ENCODE data around the gene HHAT.

The HHAT gene

GRCh38 chr1:210695026-210695425 lies 366.3 kb downstream of the HHAT start:
- no peak overlapping the region for H3K4me3 ChIP-seq (ENCODE audit: low read depth, low read length)
- H3K27me3 ChIP-seq (ENCODE audit: insufficient read depth, low read length), result 0 out of 2 replicates have a peak, but pooled peaks cover 5% of the 10 kb centered on the region
- no peaks in the 10 kb centered on the region for H3K4me1 ChIP-seq (ENCODE audit: control insufficient read depth, insufficient read depth, low read length, unreplicated experiment)
- H3K27ac ChIP-seq (ENCODE audit: low read depth, low read length), result no peak overlapping the region
- H3K36me3 ChIP-seq (ENCODE audit: insufficient read depth, low read length), result no peaks in the 10 kb centered on the region
- H2AFZ ChIP-seq (ENCODE audit: low read length, unreplicated experiment), result no peak overlapping the region
- H3K79me2 ChIP-seq (ENCODE audit: control insufficient read depth, insufficient read depth, low read length, unreplicated experiment), result no peaks in the 10 kb centered on the region

- H3K36me3 ChIP-seq (ENCODE audit: insufficient read depth, low read length), result no peaks in the 10 kb centered on the region
- 0 out of 2 replicates have a peak, but pooled peaks cover 5% of the 10 kb centered on the region for H3K27me3 ChIP-seq (ENCODE audit: insufficient read depth, low read length)
- H3K4me1 ChIP-seq (ENCODE audit: control insufficient read depth, insufficient read depth, low read length, unreplicated experiment), result no peaks in the 10 kb centered on the region
- no peak overlapping the region for H3K27ac ChIP-seq (ENCODE audit: low read depth, low read length)
- no peaks in the 10 kb centered on the region for H3K79me2 ChIP-seq (ENCODE audit: control insufficient read depth, insufficient read depth, low read length, unreplicated experiment)
- H2AFZ ChIP-seq (ENCODE audit: low read length, unreplicated experiment), result no peak overlapping the region
- H3K4me3 ChIP-seq (ENCODE audit: low read depth, low read length), result no peak overlapping the region
Observed at GRCh38 chr1:210696709-210697108, 368.0 kb downstream of the HHAT start.

GRCh38 chr1:210697185-210697584 lies 368.5 kb downstream of the HHAT start:
- no peak overlapping the region for H3K4me3 ChIP-seq (ENCODE audit: low read depth, low read length)

GRCh38 chr1:210698661-210699060 lies 370.0 kb downstream of the HHAT start:
- no peak overlapping the region for H3K27ac ChIP-seq (ENCODE audit: low read depth, low read length)
- no peak overlapping the region for H3K4me3 ChIP-seq (ENCODE audit: low read depth, low read length)
- no peaks in the 10 kb centered on the region for H3K79me2 ChIP-seq (ENCODE audit: control insufficient read depth, insufficient read depth, low read length, unreplicated experiment)
- H3K36me3 ChIP-seq (ENCODE audit: insufficient read depth, low read length), result no peaks in the 10 kb centered on the region
- H3K27me3 ChIP-seq (ENCODE audit: insufficient read depth, low read length), result 0 out of 2 replicates have a peak, but pooled peaks cover 5% of the 10 kb centered on the region
- no peak overlapping the region for H2AFZ ChIP-seq (ENCODE audit: low read length, unreplicated experiment)
- no peaks in the 10 kb centered on the region for H3K4me1 ChIP-seq (ENCODE audit: control insufficient read depth, insufficient read depth, low read length, unreplicated experiment)

More at GRCh38 chr1:210697185-210697584, 368.5 kb downstream of the HHAT start:
- H2AFZ ChIP-seq (ENCODE audit: low read length, unreplicated experiment), result no peak overlapping the region
- H3K36me3 ChIP-seq (ENCODE audit: insufficient read depth, low read length), result no peaks in the 10 kb centered on the region
- no peaks in the 10 kb centered on the region for H3K79me2 ChIP-seq (ENCODE audit: control insufficient read depth, insufficient read depth, low read length, unreplicated experiment)
- H3K27me3 ChIP-seq (ENCODE audit: insufficient read depth, low read length), result 0 out of 2 replicates have a peak, but pooled peaks cover 5% of the 10 kb centered on the region
- H3K27ac ChIP-seq (ENCODE audit: low read depth, low read length), result no peak overlapping the region
- no peaks in the 10 kb centered on the region for H3K4me1 ChIP-seq (ENCODE audit: control insufficient read depth, insufficient read depth, low read length, unreplicated experiment)

GRCh38 chr1:210700083-210700482 lies 371.4 kb downstream of the HHAT start:
- Histone ChIP-seq H3K79me2 (ENCODE audit: control insufficient read depth, insufficient read depth, low read length, unreplicated experiment) (no peaks in the 10 kb centered on the region), H3K27ac (ENCODE audit: low read depth, low read length) (no peak overlapping the region), H3K4me3 (ENCODE audit: low read depth, low read length) (no peak overlapping the region), H3K4me1 (ENCODE audit: control insufficient read depth, insufficient read depth, low read length, unreplicated experiment) (no peaks in the 10 kb centered on the region), H2AFZ (ENCODE audit: low read length, unreplicated experiment) (no peak overlapping the region), H3K36me3 (ENCODE audit: insufficient read depth, low read length) (no peaks in the 10 kb centered on the region), H3K27me3 (ENCODE audit: insufficient read depth, low read length) (0 out of 2 replicates have a peak, but pooled peaks cover 5% of the 10 kb centered on the region)

GRCh38 chr1:210700511-210700910 lies 371.8 kb downstream of the HHAT start:
- no peak overlapping the region for H3K27ac ChIP-seq (ENCODE audit: low read depth, low read length)
- H3K36me3 ChIP-seq (ENCODE audit: insufficient read depth, low read length), result no peaks in the 10 kb centered on the region
- H3K27me3 ChIP-seq (ENCODE audit: insufficient read depth, low read length), result 0 out of 2 replicates have a peak, but pooled peaks cover 5% of the 10 kb centered on the region
- no peak overlapping the region for H2AFZ ChIP-seq (ENCODE audit: low read length, unreplicated experiment)
- H3K79me2 ChIP-seq (ENCODE audit: control insufficient read depth, insufficient read depth, low read length, unreplicated experiment), result no peaks in the 10 kb centered on the region
- H3K4me3 ChIP-seq (ENCODE audit: low read depth, low read length), result no peak overlapping the region
- H3K4me1 ChIP-seq (ENCODE audit: control insufficient read depth, insufficient read depth, low read length, unreplicated experiment), result no peaks in the 10 kb centered on the region

- Histone ChIP-seq H3K4me3 (ENCODE audit: low read depth, low read length) (no peak overlapping the region), H3K27ac (ENCODE audit: low read depth, low read length) (no peak overlapping the region), H3K79me2 (ENCODE audit: control insufficient read depth, insufficient read depth, low read length, unreplicated experiment) (no peaks in the 10 kb centered on the region), H2AFZ (ENCODE audit: low read length, unreplicated experiment) (no peak overlapping the region), H3K27me3 (ENCODE audit: insufficient read depth, low read length) (0 out of 2 replicates have a peak, but pooled peaks cover 5% of the 10 kb centered on the region), H3K36me3 (ENCODE audit: insufficient read depth, low read length) (no peaks in the 10 kb centered on the region), H3K4me1 (ENCODE audit: control insufficient read depth, insufficient read depth, low read length, unreplicated experiment) (no peaks in the 10 kb centered on the region)
Observed at GRCh38 chr1:210702506-210702905, 373.8 kb downstream of the HHAT start.

- Histone ChIP-seq H3K36me3 (ENCODE audit: insufficient read depth, low read length) (no peaks in the 10 kb centered on the region), H3K27me3 (ENCODE audit: insufficient read depth, low read length) (no peaks in the 10 kb centered on the region), H2AFZ (ENCODE audit: low read length, unreplicated experiment) (no peak overlapping the region), H3K4me3 (ENCODE audit: low read depth, low read length) (no peak overlapping the region), H3K79me2 (ENCODE audit: control insufficient read depth, insufficient read depth, low read length, unreplicated experiment) (no peaks in the 10 kb centered on the region), H3K27ac (ENCODE audit: low read depth, low read length) (no peak overlapping the region), H3K4me1 (ENCODE audit: control insufficient read depth, insufficient read depth, low read length, unreplicated experiment) (no peaks in the 10 kb centered on the region)
Observed at GRCh38 chr1:210703593-210703992, 374.9 kb downstream of the HHAT start.

- Histone ChIP-seq H3K27ac (ENCODE audit: low read depth, low read length) (no peak overlapping the region), H3K27me3 (ENCODE audit: insufficient read depth, low read length) (no peaks in the 10 kb centered on the region), H3K4me3 (ENCODE audit: low read depth, low read length) (no peak overlapping the region), H3K36me3 (ENCODE audit: insufficient read depth, low read length) (no peaks in the 10 kb centered on the region), H2AFZ (ENCODE audit: low read length, unreplicated experiment) (no peak overlapping the region), H3K79me2 (ENCODE audit: control insufficient read depth, insufficient read depth, low read length, unreplicated experiment) (no peaks in the 10 kb centered on the region), H3K4me1 (ENCODE audit: control insufficient read depth, insufficient read depth, low read length, unreplicated experiment) (no peaks in the 10 kb centered on the region)
Observed at GRCh38 chr1:210705086-210705485, 376.4 kb downstream of the HHAT start.

- Histone ChIP-seq H3K27me3 (ENCODE audit: insufficient read depth, low read length) (no peaks in the 10 kb centered on the region), H3K27ac (ENCODE audit: low read depth, low read length) (no peak overlapping the region), H3K79me2 (ENCODE audit: control insufficient read depth, insufficient read depth, low read length, unreplicated experiment) (no peaks in the 10 kb centered on the region), H3K4me1 (ENCODE audit: control insufficient read depth, insufficient read depth, low read length, unreplicated experiment) (no peaks in the 10 kb centered on the region), H3K36me3 (ENCODE audit: insufficient read depth, low read length) (no peaks in the 10 kb centered on the region), H2AFZ (ENCODE audit: low read length, unreplicated experiment) (no peak overlapping the region), H3K4me3 (ENCODE audit: low read depth, low read length) (no peak overlapping the region)
Observed at GRCh38 chr1:210706246-210706645, 377.5 kb downstream of the HHAT start.

GRCh38 chr1:210707300-210708240 lies 378.9 kb downstream of the HHAT start:
- H3K27me3 ChIP-seq (ENCODE audit: insufficient read depth, low read length), result no peaks in the 10 kb centered on the region
- no peaks in the 10 kb centered on the region for H3K36me3 ChIP-seq (ENCODE audit: insufficient read depth, low read length)
- H2AFZ ChIP-seq (ENCODE audit: low read length, unreplicated experiment), result no peak overlapping the region
- no peaks in the 10 kb centered on the region for H3K4me1 ChIP-seq (ENCODE audit: control insufficient read depth, insufficient read depth, low read length, unreplicated experiment)
- H3K4me3 ChIP-seq (ENCODE audit: low read depth, low read length), result no peak overlapping the region
- no peaks in the 10 kb centered on the region for H3K79me2 ChIP-seq (ENCODE audit: control insufficient read depth, insufficient read depth, low read length, unreplicated experiment)
- H3K27ac ChIP-seq (ENCODE audit: low read depth, low read length), result no peak overlapping the region

All from ACC112 (cell line).